HFF-Myc (cell line): ENCODE measurements around the gene SLC24A4.

ENCODE experiments used
- DNase-seq: peaks from one replicate; pipeline ENCODE4 v3.0.0-alpha.2; 2011; ENCODE audit warnings: low read depth; ENCODE audit errors: extremely low read depth
- H3K4me3 ChIP-seq: replicated peaks from 2 replicates; pipeline ENCODE4 v1.5.1; 2011; ENCODE audit warnings: low read depth, mild to moderate bottlenecking, control low read depth, low read length
- CTCF ChIP-seq: IDR thresholded peaks from 2 replicates; pipeline ENCODE4 v1.5.1; 2012; ENCODE audit warnings: mild to moderate bottlenecking, low read depth, low read length, control low read depth; ENCODE audit errors: missing control alignments

SLC24A4 gene

GRCh38 chr14:92353447-92353846, 30.5 kb downstream of the SLC24A4 start:
- TF ChIP-seq CTCF = no peak
- no peak for DNase-seq
- no peak overlapping the region for H3K4me3 ChIP-seq

DNA sequence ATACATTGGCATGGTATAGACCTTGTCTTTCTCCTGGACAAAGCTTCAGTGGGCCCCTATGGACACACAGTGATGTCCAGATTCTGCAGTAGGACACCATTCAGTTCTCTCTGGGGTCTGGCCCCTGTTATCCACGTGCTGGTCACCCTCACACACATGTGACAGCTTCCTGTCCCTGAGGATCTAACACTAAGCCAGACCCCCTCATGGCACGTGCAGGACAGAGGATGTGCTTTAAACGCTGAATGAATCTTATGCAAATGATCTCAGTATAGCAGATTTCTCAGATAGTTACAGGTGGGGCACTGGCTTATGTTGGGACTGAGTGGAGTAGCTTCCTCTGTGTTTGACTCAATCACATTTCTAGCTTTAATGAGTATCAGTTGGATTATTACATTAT, 33.7 kb downstream of the SLC24A4 start:
- DNase-seq = no peak
- no peak for TF ChIP-seq CTCF
- no peak overlapping the region for H3K4me3 ChIP-seq

GRCh38 chr14:92360651-92361370, 37.8 kb downstream of the SLC24A4 start:
- H3K4me3 ChIP-seq = no peak overlapping the region
- no peak for DNase-seq
- TF ChIP-seq CTCF = no peak

- H3K4me3 ChIP-seq = no peak overlapping the region
- no peak for TF ChIP-seq CTCF
- DNase-seq = no peak
Measured at GRCh38 chr14:92362781-92363235, 39.8 kb downstream of the SLC24A4 start.

- no peak for TF ChIP-seq CTCF
- DNase-seq = no peak
- no peak overlapping the region for H3K4me3 ChIP-seq
Measured at GRCh38 chr14:92366237-92366636, 43.3 kb downstream of the SLC24A4 start.

DNA sequence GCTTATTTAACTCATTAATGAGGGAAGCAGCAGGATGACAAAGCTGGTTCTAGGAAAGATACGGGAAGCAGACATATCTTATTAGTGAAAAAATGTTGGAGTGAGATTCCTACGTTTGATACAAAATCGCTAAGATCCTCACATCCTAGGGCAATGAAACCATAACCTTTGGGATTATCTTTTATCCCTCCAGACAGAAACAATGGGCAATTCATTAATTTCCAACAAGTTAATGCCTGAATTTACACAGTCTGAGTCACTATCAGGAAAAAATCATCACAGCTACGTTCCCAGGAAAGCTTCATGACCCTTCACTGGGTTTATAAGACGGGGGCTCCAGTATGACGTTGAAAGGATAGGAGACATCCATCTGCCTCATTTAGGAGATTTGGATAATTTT, 45.0 kb downstream of the SLC24A4 start:
- no peak for DNase-seq
- no peak for TF ChIP-seq CTCF
- H3K4me3 ChIP-seq = no peak overlapping the region

DNA sequence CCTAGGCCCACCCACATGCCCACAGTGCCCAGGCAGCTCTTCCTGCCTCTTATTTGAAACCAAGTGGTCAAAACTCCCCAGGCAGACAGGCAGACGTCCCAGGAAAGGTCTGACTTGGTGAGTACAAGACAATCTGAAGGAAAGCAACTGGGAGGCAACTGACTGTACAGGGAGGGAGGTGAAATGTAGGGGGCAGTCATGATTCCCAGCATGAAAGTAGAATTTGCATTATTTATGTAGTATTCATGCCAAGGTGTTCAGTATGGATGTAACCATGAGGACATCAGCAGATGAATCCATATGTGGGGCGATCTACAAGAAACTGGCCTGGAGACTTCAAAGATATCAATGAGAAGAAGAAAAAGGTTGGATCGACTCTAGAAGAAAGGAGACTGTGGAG, 46.1 kb downstream of the SLC24A4 start:
- H3K4me3 ChIP-seq = no peak overlapping the region
- no peak for DNase-seq
- no peak for TF ChIP-seq CTCF
